Posterior vena cava (tissue), 2 donors: ENCODE results near the gene ATG2B. TPM values are rescaled to one million over a fixed set of nuclear protein-coding genes. Genes with fewer than 3 reads are reported as not detected.

Experiments
- DNase-seq: peaks from one replicate; pipeline ENCODE4 v3.0.0-alpha.2; 2020; ENCODE audit warnings: low spot score
- intact Hi-C, 2 donors: fragments of 100-400 bp; cut with DNase I; formaldehyde crosslinking; loops; one replicate each; pipeline versions ENCODE4 v1.14.1 to v1.14.2; 2022 to 2023
- total RNA-seq, 2 donors: library from RNA; stranded (reverse); fragmentation: NEBNext Ultra II Directional; extraction: Animal tissue kit (Norgen Biotek cat#: 25700); gene quantifications; one replicate each; pipeline ENCODE4 v1.2.1, GENCODE V29; 2021
- donor health status: DM: yes; HTN: yes; CAD: no.
- donor health status: DM: yes; HTN: yes; CAD: no.

The ATG2B gene
- total RNA-seq, 2 donors from 2014 or later = 20.6 to 22.6 TPM

- DNase-seq = no peak
- intact Hi-C loops = no loop called here
These were observed 44.3 kb downstream of the ATG2B start for GRCh38 chr14:96318836-96319235.

DNA sequence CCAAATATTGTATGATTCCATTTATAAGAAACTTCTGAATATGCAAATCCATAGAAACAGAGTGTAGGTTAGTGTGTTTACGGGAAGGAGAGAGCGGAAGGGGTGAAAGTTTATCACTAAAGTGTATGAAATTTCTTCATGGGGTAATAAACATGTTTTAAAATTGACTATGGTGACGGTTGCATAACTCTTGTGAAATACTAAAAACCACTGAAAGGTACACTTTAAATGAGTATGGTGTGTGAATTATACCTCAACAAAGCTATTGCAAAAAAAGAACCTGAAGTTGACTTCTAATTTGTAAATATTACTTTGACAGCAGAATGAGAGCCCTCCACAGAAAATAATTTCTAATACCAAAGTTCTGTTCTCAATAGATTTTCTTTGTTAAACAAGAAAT is 47.1 kb downstream of the ATG2B start:
- DNase-seq = no peak
- intact Hi-C loops = no loop called here

DNA sequence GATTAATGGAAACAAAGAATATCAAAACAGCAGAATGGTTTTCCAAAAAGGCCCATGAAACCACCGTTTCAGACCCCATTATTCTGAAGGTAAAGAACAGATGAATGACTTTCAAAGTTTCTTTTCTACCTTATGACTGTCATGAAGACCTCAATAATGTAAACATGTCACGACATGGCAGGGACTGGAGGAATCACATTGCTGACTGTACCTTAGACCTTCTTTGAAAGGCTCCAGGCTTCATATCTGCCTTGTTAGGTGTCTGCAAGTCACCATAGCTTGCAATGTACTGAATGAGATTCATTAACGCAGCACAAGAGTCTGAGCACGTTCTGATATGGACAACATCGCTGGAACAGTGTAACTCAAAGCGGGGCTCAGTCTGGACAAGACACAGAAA is 52.2 kb downstream of the ATG2B start:
- intact Hi-C loops = no loop called here
- DNase-seq = no peak

DNA sequence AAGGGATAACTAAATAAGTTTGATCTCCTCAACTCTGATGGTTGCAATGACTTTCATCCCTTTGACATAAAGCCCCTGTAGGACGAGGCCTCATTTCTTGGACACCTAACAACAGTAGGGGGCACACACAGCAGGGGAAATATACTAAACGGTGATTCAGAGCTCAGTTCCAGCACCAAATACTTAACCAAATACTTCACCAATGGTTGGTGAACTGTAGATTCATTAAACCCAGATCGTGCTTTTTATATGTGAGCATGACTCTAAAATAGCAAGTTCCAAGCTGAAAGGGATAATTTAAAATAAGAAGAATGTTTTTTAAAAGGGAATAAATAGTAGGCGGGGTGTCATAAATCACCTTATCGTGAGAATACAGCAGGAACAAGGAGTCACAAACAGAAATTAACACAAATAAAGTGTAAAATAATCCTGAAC is 53.2 kb downstream of the ATG2B start:
- DNase-seq = no peak
- intact Hi-C loops = loop anchor here in 1 of 2 donors (10.0 kb wide), 1 partner anchor 1195 kb away; no protein-coding TSS in a partner anchor

DNA sequence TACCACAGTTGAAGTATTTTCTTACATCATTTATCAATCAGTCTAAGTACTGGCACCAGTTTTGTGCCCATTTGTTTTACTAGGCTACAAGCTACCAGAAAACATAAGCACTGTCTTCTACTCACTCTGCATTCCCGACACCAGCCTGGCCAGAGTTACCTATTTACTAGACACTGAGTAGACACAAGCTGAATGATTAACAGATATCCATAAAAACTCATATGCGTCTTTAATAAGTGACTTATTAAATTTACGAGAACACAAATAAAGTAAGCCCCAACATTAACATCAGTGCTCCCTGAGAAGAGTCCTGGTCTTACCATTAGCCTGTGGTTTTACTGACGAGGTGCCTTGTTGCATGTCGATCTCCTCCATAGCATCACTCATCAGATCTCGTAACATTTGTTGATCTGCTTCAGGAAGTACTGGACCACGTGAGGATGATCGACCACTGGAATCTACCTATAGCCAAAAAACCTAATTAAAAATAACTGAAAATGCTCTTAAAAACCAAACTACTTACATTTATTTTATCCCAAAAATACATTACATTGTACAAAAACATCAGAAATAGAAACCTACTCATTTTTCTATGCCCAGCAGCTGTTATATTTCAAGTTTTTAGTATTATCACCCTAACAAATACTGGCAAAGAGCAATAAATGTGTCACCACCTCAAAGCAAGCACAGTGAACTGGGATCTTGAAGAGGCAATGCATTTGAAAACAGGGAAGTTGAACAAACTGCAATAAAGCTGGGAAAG is 53.8 kb downstream of the ATG2B start:
- intact Hi-C loops = loop anchor here in 1 of 2 donors (10.0 kb wide), 1 partner anchor 1195 kb away; no protein-coding TSS in a partner anchor
- DNase-seq = no peak

- DNase-seq = no peak
- intact Hi-C loops = loop anchor here in 1 of 2 donors (10.0 kb wide), 1 partner anchor 1193 kb away; no protein-coding TSS in a partner anchor
These were observed 55.7 kb downstream of the ATG2B start for GRCh38 chr14:96307434-96307833.

DNA sequence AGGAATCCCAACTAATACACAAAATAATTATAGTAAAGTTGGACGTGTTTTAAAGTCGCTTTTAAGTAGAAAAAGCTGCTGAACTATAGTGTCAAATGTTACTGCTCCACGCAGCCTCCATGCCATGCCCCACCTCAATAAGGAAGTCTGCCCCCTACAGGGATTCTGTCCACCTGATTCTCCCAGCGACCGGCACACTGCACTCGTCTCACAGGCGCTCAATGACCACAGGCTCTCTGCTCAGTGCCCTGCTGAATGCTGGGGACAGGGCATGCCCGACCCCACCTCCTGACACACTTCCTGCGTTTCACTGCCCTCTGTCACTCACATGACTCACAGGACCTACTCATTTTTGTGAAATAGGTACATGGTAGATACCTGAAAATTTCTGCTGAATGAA is 58.2 kb downstream of the ATG2B start:
- intact Hi-C loops = loop anchor here in 1 of 2 donors (10.0 kb wide), 1 partner anchor 1190 kb away; no protein-coding TSS in a partner anchor
- no peak for DNase-seq

DNA sequence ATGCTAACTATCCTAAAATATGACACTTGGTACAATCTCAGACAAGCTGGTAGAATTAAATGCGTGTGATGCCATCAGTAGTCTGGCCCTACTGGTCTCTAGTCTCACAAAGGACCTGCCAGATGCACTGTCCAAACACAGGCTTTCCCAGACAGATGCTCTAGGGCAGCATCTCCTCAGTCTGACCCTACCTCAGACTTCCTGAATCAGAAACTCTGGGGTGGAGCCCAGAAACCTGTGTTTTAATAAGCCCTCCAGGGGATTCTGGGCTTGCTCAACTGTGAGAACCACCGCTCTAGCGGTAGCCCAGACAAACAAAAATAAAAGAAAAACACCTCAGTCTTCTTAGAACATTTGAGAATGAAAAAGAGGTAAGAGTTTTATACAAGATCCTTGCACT is 59.2 kb downstream of the ATG2B start:
- DNase-seq = no peak

GRCh38 chr14:96299441-96299840 is 63.7 kb downstream of the ATG2B start:
- intact Hi-C loops = loop anchor here in 1 of 2 donors (10.0 kb wide), 1 partner anchor 115 kb away; no protein-coding TSS in a partner anchor
- no peak for DNase-seq

More for the DNA sequence above, 59.2 kb downstream of the ATG2B start:
- intact Hi-C loops = loop anchor here in 1 of 2 donors (10.0 kb wide), 1 partner anchor 1189 kb away; no protein-coding TSS in a partner anchor

GRCh38 chr14:96297997-96298515 is 65.1 kb downstream of the ATG2B start:
- no peak for DNase-seq
- intact Hi-C loops = loop anchor here in 1 of 2 donors (10.0 kb wide), 1 partner anchor 117 kb away; no protein-coding TSS in a partner anchor

- no peak for DNase-seq
- intact Hi-C loops = loop anchor here in 1 of 2 donors (10.0 kb wide), 1 partner anchor 118 kb away; no protein-coding TSS in a partner anchor
These were observed 66.1 kb downstream of the ATG2B start for GRCh38 chr14:96297000-96297399.

- intact Hi-C loops = loop anchor here in 1 of 2 donors (10.0 kb wide), 1 partner anchor 121 kb away; no protein-coding TSS in a partner anchor
- no peak for DNase-seq
These were observed 68.9 kb downstream of the ATG2B start for GRCh38 chr14:96294246-96294645.

DNA sequence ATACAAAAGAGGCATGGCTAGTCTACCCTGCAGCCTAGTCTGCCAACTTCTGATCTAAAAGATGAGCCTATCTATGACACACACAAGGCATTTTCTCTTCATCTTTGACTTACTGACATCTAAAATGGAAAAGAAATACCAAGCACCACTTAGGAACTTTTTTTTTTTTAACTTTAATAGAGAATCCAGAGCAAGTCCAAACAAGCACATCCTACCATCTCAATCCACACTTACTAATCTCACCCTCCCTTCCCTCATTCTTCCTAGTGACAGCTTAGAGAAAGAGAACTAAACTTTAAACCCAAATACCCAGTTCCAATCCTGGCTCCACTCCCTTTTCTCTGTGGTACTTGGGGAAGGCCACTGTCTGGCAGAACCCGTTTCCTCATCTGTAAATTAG is 75.3 kb downstream of the ATG2B start:
- DNase-seq = no peak
- intact Hi-C loops = no loop called here

- DNase-seq = no peak
- intact Hi-C loops = no loop called here
These were observed 76.9 kb downstream of the ATG2B start for GRCh38 chr14:96286251-96286650.

GRCh38 chr14:96285667-96286066 is 77.5 kb downstream of the ATG2B start:
- peak; percentile 86 for DNase-seq
- intact Hi-C loops = no loop called here

DNA sequence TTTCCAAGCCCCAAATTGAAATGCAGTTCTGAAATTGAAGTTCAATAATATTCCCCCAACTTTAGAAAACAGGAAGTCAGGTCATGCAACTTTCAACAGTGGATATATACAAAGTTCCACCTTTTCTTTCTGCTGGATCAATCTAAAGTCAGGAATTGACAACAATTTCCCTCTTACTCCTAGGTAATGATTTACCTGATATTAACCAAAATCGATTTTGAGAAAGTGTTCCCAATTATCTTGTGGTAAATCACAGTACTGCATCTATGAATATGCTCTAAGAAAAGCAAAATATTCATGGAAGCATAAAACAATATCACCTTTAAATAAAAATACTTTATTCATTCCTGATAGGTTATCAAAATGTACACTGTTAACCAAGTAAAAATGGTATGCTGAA is 78.7 kb downstream of the ATG2B start:
- DNase-seq = no peak
- intact Hi-C loops = no loop called here

DNA sequence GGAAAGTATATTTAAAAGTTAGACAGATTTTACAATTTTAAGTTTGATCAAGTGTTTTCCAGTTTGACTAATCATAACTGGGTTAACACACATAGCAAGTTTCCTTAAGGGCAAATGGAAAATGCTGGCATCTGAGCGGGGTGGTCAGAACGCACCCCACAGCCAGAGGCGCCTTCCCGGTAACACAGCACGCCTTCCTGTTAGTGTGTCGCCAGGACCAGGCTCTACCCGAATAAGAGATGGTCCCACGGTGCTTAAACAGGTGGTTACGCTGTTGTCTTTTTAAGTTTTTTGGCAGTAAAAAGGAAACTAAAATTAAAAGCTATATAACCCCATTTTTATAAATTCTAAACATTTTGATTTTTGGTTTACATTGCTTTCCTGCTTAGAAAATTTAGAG is 79.1 kb downstream of the ATG2B start:
- intact Hi-C loops = no loop called here
- DNase-seq = no peak

DNA sequence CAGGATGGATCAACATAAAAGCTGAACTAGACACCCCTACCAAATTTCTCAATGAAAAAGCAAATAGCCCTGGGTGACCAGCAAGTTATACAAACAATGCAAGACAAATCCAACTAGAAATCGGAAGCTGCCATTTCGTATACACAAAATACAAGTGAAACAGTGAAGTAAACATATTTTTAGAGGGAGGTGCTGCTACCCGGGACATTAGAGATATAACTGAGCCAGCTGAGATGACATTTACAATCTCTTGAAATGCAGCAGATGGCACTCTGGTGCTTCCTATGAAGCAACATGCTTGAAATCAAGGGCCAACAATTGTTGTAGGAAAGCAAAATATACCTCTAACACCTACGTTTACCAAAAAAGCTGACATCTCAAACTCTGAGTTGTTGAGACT is 81.7 kb downstream of the ATG2B start:
- intact Hi-C loops = no loop called here
- no peak for DNase-seq

DNA sequence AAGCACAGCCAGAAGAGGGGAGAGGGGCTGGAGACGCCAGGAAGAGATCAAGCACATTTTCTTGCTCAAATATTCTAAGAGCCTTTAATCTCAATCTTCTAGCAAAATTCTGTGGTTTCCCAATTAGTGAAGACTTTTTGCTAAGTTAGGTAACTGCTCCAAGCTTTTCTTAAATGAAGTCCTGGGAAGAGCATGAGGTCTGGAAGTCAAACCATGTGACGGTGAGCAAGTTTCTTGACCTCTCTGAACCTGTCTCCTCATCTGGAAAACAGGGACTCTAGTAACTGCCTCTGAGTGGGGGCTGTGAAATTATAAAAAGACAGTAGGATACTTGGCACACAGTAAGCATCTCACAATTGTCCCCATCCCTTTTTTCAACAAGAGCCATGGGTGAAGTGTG is 83.0 kb downstream of the ATG2B start:
- intact Hi-C loops = no loop called here
- DNase-seq = no peak

DNA sequence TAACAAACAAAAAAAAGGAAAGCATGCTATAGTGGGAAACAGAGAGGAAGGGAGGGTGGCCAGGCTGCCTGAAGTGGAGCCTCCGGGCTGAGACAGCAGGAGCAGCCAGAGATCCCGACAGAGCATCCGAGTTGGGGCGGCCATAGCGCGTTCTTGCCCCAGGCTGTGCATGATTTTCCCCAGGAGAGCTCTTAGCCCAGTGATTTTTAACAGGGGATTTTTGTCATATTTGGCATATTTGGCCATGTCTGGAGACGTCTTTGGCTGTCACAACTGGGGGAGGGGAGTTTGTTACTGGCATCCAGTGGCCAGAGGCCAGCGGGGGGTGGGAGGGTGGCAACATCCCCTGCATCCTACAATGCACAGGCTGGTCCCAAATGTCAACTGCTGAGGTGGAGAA is 83.6 kb downstream of the ATG2B start:
- no peak for DNase-seq
- intact Hi-C loops = loop anchor here (10.0 kb wide), 2 partner anchors 275 to 285 kb away; no protein-coding TSS in a partner anchor
